ENCODE data around the gene ABHD5.

The ABHD5 gene

GRCh38 chr3:43706342-43706741, 15.6 kb downstream of the ABHD5 start:
- no peak for DNase-seq
- in situ Hi-C loops (cut with HindIII; ENCODE audit: low pct_ligation_motif_present, low sequenced_read_pairs): no loop called here
- Histone ChIP-seq H3K4me3 (ENCODE audit: low read depth, low read length) (no peak overlapping the region), H3K27me3 (replicated peaks) (no peaks in the 10 kb centered on the region), H3K27ac (no peak overlapping the region), H3K36me3 (replicated peaks) (peaks cover 6% of the 10 kb centered on the region)
- TF ChIP-seq, protein P1, sequence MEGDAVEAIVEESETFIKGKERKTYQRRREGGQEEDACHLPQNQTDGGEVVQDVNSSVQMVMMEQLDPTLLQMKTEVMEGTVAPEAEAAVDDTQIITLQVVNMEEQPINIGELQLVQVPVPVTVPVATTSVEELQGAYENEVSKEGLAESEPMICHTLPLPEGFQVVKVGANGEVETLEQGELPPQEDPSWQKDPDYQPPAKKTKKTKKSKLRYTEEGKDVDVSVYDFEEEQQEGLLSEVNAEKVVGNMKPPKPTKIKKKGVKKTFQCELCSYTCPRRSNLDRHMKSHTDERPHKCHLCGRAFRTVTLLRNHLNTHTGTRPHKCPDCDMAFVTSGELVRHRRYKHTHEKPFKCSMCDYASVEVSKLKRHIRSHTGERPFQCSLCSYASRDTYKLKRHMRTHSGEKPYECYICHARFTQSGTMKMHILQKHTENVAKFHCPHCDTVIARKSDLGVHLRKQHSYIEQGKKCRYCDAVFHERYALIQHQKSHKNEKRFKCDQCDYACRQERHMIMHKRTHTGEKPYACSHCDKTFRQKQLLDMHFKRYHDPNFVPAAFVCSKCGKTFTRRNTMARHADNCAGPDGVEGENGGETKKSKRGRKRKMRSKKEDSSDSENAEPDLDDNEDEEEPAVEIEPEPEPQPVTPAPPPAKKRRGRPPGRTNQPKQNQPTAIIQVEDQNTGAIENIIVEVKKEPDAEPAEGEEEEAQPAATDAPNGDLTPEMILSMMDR (IDR thresholded peaks at IDR 0.05; ENCODE audit: low read depth, low read length, missing control alignments): no peak

DNA sequence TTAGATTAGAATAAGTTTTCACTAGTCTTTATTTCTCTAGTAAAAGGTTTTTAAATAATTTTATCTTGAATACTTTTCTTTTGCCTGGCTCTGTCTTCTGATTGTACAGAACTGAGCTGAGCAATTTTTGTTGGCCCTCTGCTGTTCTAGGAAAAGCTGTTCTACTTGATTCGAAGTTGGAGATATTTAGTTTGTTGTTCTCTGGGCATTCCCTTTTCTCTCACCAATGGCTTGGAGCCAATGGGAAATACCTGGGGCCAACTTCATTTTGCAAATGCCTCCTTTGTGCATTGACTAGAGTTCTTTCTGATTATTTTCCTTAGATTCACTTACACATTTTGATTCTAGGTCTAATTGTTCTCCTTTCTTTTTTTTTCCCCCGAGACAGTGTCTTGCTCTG, 16.5 kb downstream of the ABHD5 start:
- Histone ChIP-seq H3K4me3 (ENCODE audit: low read depth, low read length) (no peak overlapping the region), H3K36me3 (replicated peaks) (peaks cover 9% of the 10 kb centered on the region), H3K27ac (no peak overlapping the region), H3K27me3 (replicated peaks) (no peaks in the 10 kb centered on the region)
- in situ Hi-C loops (cut with HindIII; ENCODE audit: low pct_ligation_motif_present, low sequenced_read_pairs): no loop called here
- DNase-seq: no peak
- TF ChIP-seq, protein P1 (IDR thresholded peaks at IDR 0.05; ENCODE audit: low read depth, low read length, missing control alignments): no peak

- Histone ChIP-seq H3K36me3 (replicated peaks) (peaks cover 12% of the 10 kb centered on the region), H3K27ac (peak overlapping the region; percentile 78), H3K4me3 (ENCODE audit: low read depth, low read length) (no peak overlapping the region), H3K27me3 (replicated peaks) (no peaks in the 10 kb centered on the region)
- DNase-seq: peak; percentile 91
- TF ChIP-seq, protein P1 (IDR thresholded peaks at IDR 0.05; ENCODE audit: low read depth, low read length, missing control alignments): no peak
- in situ Hi-C loops (cut with HindIII; ENCODE audit: low pct_ligation_motif_present, low sequenced_read_pairs): no loop called here
These were observed 17.3 kb downstream of the ABHD5 start for GRCh38 chr3:43707998-43708397.

GRCh38 chr3:43709022-43709421, 18.3 kb downstream of the ABHD5 start:
- DNase-seq: no peak
- Histone ChIP-seq H3K27me3 (replicated peaks) (no peaks in the 10 kb centered on the region), H3K27ac (peak overlapping the region; percentile 78), H3K4me3 (ENCODE audit: low read depth, low read length) (no peak overlapping the region), H3K36me3 (replicated peaks) (peaks cover 14% of the 10 kb centered on the region)
- TF ChIP-seq, protein P1 (IDR thresholded peaks at IDR 0.05; ENCODE audit: low read depth, low read length, missing control alignments): no peak
- in situ Hi-C loops (cut with HindIII; ENCODE audit: low pct_ligation_motif_present, low sequenced_read_pairs): no loop called here

- Histone ChIP-seq H3K4me3 (ENCODE audit: low read depth, low read length) (no peak overlapping the region), H3K27me3 (replicated peaks) (no peaks in the 10 kb centered on the region), H3K27ac (no peak overlapping the region), H3K36me3 (replicated peaks) (peaks cover 14% of the 10 kb centered on the region)
- DNase-seq: no peak
- in situ Hi-C loops (cut with HindIII; ENCODE audit: low pct_ligation_motif_present, low sequenced_read_pairs): no loop called here
- TF ChIP-seq, protein P1 (IDR thresholded peaks at IDR 0.05; ENCODE audit: low read depth, low read length, missing control alignments): no peak
These were observed 19.9 kb downstream of the ABHD5 start for GRCh38 chr3:43710607-43711006.

GRCh38 chr3:43718296-43718695, 27.6 kb downstream of the ABHD5 start:
- H3K4me3 ChIP-seq (ENCODE audit: low read depth, low read length): no peak overlapping the region
- in situ Hi-C loops (cut with HindIII; ENCODE audit: low pct_ligation_motif_present, low sequenced_read_pairs): no loop called here
- H3K27ac ChIP-seq: no peak overlapping the region
- no peaks in the 10 kb centered on the region for H3K27me3 ChIP-seq (replicated peaks)
- peaks cover 10% of the 10 kb centered on the region for H3K36me3 ChIP-seq (replicated peaks)
- DNase-seq: no peak
- TF ChIP-seq, protein P1 (IDR thresholded peaks at IDR 0.05; ENCODE audit: low read depth, low read length, missing control alignments): no peak
